Activated effector memory CD4-positive, alpha-beta T cell treated with anti-CD3 and anti-CD28 coated beads, Interleukin-2, amount 50 U/mL, for 16 hours (primary cell): ENCODE data around the gene MYH3.
A peak's percentile ranks its signal among the peaks of the same experiment; 100 is the strongest.
"Not testable (repeated sequence)": the region's sequence is repeated elsewhere in the genome, so short reads cannot be mapped to it uniquely, and the experiment has no call there.

ENCODE experiments used
- DNase-seq: peaks from one replicate; pipeline ENCODE4 v3.0.0-alpha.2; 2020

Gene MYH3

GRCh38 chr17:10657148-10657547 lies at the start of gene MYH3:
TSS of gene MYH3 (minus strand) at chr17:10657309. CDS start at chr17:10655064, 2,245 bp downstream.
- DNase-seq, result no peak

DNA sequence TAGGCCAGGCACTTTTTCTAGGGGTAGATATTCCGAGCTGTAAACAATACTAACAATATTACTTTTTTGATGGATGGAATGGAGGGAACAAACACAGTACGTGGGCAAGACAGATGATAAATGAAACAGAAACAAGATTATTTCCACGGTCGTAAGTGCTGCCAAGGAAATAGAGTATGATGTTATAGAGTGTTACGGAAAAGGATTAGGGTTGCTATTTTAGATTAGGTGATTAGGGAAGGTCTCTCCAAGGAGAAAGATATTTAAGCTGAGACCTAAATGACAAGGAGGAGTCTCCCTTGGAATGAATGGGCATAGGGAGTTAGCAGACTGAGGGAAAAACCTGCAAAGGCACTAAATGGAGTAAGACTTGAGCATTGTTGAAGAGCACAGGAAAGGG lies 48.6 kb upstream of the MYH3 start:
- no peak for DNase-seq

- DNase-seq, result no peak
Measured at GRCh38 chr17:10702574-10702973, 45.5 kb upstream of the MYH3 start.

DNA sequence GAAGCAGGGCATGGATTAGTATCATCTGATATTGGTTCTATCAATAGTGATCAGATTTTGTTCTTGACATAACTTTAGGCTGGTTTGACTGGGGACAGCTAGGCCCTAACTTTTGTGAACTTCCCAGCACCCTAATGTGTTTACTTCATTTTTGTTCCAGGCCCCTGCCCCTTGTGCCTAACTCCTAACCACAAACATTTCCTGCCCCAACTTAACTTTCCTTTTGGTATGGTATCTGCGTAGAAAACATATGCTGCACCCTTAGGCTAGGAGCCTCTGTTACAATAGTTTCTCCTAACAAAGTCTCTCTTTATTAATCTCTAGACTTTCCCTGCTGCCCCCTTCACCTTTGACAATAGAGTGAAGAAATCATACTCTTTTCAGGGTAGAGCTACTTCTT lies 42.7 kb upstream of the MYH3 start:
- no peak for DNase-seq

- no peak for DNase-seq
Measured at GRCh38 chr17:10698096-10698818, 41.1 kb upstream of the MYH3 start.

DNA sequence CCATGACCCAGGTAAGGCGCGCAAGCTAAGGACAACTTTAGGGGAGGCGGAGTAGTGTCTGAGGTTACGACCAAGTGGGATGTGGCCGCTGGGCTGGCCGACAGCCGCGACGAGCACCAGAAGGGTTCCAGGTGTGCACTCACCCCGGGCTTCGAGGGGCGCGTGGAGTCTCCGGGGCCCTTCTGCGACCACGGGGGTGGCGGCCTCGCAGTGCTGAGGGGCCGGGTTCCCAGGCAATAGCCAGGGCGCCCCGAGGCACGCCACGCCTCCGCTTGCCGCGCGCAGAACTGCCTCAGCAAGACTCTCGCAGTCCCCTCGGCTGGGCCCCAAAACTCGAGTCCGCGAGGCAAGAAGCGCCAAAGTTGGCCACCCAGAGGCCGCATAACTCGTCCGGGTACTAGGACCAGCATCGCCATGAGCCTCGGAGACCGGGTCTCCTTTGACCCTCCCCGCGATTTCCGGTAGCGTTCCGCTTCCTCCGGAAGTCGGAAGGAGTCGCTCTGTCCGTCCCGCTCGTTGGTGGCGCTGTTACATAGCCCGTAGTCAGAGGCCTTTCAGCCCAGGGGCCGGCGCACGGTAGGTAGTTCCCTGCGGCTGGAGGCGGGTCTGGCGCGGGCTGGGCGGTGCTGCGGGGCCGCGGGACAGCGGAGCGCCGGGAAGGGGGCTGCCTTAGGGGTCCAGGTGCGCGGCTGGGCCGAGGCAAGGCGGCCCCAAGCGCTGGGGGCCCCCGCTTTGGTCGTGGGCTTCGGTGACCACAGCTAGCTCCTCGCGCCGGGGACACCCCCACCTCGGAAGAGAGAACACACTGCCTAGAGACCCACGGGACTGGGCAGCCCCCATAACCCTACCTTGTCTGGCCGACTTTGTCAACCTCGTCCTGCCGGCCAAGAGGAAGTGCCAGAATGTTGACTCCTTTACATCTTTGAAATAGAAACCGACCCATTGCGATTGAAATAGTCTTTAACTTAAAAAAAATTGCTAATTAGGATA lies 40.3 kb upstream of the MYH3 start, which contains the start of the genes ADPRM and SCO1:
Gene ADPRM, plus strand, starts transcription at position 503 of the 990 bp plus-strand sequence. CDS start 7,333 bp downstream, outside the sequence.
Gene SCO1, minus strand, starts transcription at position 442 of the 990 bp plus-strand sequence. Its CDS starts 26 bp downstream, at position 416.
- peak; percentile 97 for DNase-seq

GRCh38 chr17:10695875-10696407 lies 38.8 kb upstream of the MYH3 start:
- not testable (repeated sequence) for DNase-seq

- no peak for DNase-seq
Measured at GRCh38 chr17:10687499-10687898, 30.4 kb upstream of the MYH3 start.

GRCh38 chr17:10683853-10684252 lies 26.7 kb upstream of the MYH3 start:
- DNase-seq, result no peak

DNA sequence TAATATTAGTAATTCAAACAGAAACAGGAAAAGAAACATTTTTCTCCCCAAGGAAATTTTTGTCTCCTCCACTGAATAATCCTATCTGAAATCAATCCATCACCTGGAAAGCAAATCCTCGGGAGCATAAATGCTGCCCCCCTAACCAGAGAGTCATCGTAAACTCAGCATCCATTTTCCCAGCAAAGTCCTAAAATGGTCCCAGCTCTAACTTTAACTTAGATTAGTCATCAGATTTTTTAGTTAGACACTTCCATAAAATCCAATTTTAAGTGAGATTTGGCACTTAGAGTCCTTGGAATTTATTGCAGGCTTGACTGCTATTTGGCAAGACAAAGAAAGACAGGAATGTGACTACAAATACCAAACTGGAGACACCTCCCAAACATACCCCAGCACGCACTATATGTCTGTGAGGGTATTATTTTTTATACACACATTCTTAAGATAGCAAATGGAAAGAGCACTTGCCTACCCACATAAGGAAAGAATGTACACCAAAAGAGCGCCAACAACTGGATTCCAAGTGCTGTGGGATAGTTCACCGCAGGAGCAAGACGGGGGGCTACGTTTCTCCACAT lies 24.8 kb upstream of the MYH3 start:
- DNase-seq, result no peak

- DNase-seq, result no peak
Measured at GRCh38 chr17:10674704-10675103, 17.6 kb upstream of the MYH3 start.

GRCh38 chr17:10673312-10673711 lies 16.2 kb upstream of the MYH3 start:
- no peak for DNase-seq

DNA sequence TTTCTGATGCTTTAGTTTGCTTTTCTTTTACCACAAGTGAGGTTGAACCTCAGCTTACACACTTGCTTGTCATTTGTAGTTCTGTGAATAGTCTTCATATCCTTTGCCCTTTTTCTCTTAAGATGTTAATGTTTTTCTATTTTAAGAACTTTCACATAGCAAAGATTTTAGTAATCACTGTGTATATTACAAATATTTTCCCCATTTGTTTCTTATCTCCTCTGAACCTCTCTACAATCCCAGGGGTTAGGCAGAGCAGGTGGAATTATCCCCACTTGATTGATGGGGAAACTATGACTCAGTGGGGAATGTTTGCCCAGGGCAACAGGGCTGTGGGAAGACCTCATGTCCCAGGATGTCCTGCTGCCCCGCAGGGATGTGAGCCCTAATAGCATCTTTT lies 11.7 kb upstream of the MYH3 start:
- DNase-seq, result no peak

GRCh38 chr17:10666906-10667305 lies 9.8 kb upstream of the MYH3 start:
- no peak for DNase-seq

DNA sequence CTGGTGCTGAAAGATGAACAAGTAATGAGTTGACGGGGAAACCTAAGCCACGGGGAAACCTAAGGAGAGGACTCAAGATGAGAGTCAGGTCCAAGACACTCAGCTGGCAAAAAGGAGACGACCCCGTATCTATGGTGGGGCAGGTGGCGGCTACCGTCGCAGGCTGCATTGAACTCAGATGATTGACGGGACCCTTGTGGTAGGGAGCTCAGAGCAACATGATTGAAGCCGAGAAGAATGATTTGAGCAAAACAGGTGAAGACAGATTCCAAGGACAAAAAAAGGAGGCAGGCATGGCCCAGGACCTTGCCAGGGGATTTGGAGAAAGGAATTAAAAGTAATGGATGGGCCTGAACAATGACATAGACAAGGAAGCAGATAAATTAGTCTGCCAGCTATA lies 7.5 kb upstream of the MYH3 start:
- no peak for DNase-seq

GRCh38 chr17:10663231-10663630 lies 6.1 kb upstream of the MYH3 start:
- DNase-seq, result no peak

- DNase-seq, result no peak
Measured at GRCh38 chr17:10661437-10661836, 4.3 kb upstream of the MYH3 start.

- no peak for DNase-seq
Measured at GRCh38 chr17:10657879-10658278, 770 bp upstream of the MYH3 start.

- DNase-seq, result no peak
Measured at GRCh38 chr17:10653987-10654386, 3.1 kb downstream of the MYH3 start.

DNA sequence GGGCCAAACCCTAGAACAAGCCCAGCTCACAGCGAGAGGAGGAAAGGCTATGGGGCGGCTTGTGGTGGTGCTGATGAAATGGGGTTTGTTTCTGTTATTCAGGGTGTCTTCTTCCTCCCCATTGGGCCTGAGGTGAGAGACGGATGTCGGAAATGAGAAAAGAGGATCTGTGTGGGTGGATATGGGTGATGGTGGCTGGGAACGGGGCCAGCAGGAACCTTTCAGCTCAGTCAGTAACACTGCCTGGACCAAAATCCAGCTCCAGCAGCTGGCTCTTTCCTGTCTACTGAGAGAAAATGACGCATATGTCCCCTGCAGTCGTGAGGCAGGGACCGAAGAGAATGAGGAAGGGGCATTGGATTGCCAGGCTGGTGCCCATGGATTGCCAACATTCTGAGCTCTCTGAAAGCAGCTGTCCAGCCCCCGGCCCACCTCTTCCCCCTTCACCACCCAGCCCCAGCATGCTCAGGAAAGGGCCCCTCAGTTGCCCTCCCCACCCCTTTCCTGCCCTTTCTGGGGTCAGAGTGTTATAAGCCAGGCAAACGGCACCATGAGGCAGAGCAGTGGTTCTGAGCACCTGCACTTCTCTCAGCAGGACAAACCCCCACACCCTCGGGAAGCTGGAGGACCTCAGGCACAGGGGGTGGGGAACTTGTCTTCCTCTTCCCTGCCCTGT lies 4.0 kb downstream of the MYH3 start:
- peak; percentile 25 for DNase-seq

DNA sequence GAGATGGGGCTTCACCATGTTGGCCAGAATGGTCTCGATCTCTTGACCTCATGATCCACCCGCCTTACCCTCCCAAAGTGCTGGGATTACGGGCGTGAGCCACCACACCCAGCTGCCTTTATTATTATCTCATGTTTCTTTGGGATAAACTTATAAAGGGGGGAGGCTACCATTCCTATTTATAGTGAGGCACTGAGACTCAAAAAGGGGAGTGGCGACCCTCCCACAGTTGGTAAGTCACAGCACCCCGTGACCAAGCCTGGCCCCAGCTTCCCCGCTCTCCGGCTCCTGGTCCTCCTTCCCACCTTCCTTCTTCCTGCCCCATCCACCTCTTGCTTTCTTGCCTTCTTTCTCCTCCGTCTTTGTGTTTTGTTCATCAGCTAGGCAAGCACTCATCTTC lies 5.2 kb downstream of the MYH3 start:
- no peak for DNase-seq

DNA sequence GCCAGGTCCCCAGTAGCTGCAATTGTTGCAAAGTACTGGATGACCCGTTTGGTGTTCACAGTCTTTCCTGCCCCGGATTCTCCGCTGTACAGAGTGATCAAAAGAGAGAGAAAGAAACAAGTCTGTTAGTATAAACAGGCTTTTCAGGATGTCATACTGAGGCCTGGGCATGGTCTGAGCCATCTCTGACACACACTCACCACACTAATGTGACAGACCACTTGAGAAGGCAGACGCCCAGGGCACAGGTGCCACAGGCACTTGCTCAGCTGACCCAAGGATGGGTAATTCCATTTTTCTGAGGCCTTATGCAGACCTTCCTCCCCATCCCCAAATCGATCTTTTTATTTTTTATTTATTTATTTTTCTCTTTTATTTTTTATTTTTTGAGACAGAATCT lies 7.5 kb downstream of the MYH3 start:
- DNase-seq, result no peak
